ENCODE measurements around the gene PLSCR3.

DNA sequence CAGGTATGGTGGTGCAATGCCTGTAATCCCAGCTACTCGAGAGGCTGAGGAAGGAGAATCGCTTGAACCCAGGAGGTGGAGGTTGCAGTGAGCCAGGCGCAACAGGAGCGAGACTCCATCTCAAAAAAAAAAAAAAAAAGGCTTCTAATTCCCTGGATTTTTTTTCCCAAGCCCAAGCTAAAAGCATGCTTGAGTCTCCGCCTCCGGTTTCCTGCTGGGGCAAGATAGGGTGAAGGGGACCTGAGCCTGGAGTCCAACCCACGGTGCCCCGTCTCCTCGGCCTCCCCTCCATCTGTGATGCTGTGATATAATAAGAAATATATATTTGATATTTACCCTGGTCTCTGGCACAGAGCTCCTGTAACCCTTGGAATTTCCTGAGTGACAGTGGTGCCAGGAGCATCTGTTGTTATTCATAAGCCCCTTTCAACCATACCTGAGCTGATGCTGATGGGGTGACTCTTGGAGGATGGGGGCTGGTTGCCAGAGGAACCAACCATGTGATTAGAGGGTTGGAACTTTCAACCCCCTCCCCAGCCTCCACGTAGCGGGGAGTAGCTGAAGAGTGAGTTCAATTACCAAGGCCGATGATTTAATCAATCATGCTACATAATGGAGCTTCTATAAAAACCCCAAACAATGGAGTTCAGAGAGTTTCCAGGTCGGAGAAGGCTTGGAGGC is 26.3 kb downstream of the PLSCR3 start:
- TF ChIP-seq POLR2A (IDR thresholded peaks at IDR 0.05) (no peak), POLR2AphosphoS5 (IDR thresholded peaks at IDR 0.05) (no peak)
- TF ChIP-seq, protein P1, sequence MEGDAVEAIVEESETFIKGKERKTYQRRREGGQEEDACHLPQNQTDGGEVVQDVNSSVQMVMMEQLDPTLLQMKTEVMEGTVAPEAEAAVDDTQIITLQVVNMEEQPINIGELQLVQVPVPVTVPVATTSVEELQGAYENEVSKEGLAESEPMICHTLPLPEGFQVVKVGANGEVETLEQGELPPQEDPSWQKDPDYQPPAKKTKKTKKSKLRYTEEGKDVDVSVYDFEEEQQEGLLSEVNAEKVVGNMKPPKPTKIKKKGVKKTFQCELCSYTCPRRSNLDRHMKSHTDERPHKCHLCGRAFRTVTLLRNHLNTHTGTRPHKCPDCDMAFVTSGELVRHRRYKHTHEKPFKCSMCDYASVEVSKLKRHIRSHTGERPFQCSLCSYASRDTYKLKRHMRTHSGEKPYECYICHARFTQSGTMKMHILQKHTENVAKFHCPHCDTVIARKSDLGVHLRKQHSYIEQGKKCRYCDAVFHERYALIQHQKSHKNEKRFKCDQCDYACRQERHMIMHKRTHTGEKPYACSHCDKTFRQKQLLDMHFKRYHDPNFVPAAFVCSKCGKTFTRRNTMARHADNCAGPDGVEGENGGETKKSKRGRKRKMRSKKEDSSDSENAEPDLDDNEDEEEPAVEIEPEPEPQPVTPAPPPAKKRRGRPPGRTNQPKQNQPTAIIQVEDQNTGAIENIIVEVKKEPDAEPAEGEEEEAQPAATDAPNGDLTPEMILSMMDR (IDR thresholded peaks at IDR 0.05 in 8 of 11, conservative IDR thresholded peaks at IDR 0.05 in 3 of 11) = no peak
